HAP-1 (cell line): ENCODE data around the gene CTSS.
"Not testable (repeated sequence)": the region's sequence is repeated elsewhere in the genome, so short reads cannot be mapped to it uniquely, and the experiment has no call there.

Experiments used
- DNase-seq, 2 experiments: peaks; one replicate each; pipeline ENCODE4 v3.0.0-alpha.2; 2016 to 2020; ENCODE audit warnings: low spot score in 2 of 2
- H3K27me3 ChIP-seq: fragments of 250-450 bp; sonication (Bioruptor Pico); 2 replicates; pipeline ENCODE4 v1.5.1; 2020; ENCODE audit warnings: low read depth, mild to moderate bottlenecking, moderate library complexity
- H3K36me3 ChIP-seq: fragments of 250-450 bp; sonication (Bioruptor Pico); replicated peaks from 2 replicates; pipeline ENCODE4 v1.5.1; 2020; ENCODE audit warnings: mild to moderate bottlenecking
- H3K4me1 ChIP-seq: fragments of 250-450 bp; sonication (Bioruptor Pico); 2 replicates; pipeline ENCODE4 v1.5.1; 2020; ENCODE audit warnings: mild to moderate bottlenecking
- H3K4me3 ChIP-seq: fragments of 250-450 bp; sonication (Bioruptor Pico); 2 replicates; pipeline ENCODE4 v1.5.1; 2020; ENCODE audit warnings: mild to moderate bottlenecking, moderate library complexity
- H3K9me3 ChIP-seq: fragments of 250-450 bp; sonication (Bioruptor Pico); 2 replicates; pipeline ENCODE4 v1.5.1; 2020; ENCODE audit warnings: mild to moderate bottlenecking, moderate library complexity
- in situ Hi-C: fragments of 300-500 bp; cut with MboI; formaldehyde crosslinking; loops from 3 replicates; pipeline ENCODE4 v1.14.3; 2020; ENCODE audit warnings: low sequenced_read_pairs, inconsistent platforms, mixed read lengths

CTSS gene

DNA sequence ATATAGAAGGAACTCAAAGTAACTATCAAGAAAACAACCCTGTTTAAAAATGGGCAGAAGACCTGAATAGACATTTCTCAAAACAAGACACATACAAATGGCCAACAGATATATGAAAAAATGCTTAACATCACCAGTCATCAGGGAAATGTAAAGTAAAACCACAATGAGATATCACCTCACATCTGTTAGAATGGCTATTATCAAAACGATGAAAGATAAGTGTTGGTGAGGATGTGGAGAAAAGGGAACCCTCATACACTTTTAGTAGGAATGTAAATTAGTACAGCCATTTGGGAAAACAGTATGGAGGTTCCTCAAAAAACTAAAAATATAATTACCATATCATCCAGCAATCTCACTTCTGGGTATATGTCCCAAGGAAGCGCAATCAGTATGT is 3.0 kb downstream of the CTSS start:
- H3K9me3 ChIP-seq: no peaks in the 10 kb centered on the region
- no peak overlapping the region for H3K4me3 ChIP-seq
- in situ Hi-C loops: no loop called here
- no peaks in the 10 kb centered on the region for H3K27me3 ChIP-seq
- DNase-seq: no peak
- H3K4me1 ChIP-seq: peaks cover 2% of the 10 kb centered on the region; the same call in 1 of the 2 replicates
- no peaks in the 10 kb centered on the region for H3K36me3 ChIP-seq

DNA sequence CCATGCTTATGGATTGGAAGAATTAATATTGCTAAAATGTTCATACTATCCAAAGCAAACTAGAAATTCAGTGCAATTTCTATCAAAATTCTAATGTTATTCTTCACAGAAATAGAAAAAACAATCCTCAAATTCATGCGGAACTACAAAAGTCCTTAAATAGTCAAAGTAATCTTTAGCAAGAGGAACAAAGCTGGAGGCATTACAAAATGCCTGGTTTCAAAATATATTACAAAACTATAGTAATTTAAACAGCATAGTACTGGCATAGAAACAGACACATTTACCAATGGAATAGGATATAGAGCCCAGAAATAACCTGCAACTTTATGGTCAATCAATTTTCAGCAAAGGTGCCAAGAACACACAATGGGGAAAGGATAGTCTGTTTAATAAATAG is 3.8 kb downstream of the CTSS start:
- no peaks in the 10 kb centered on the region for H3K27me3 ChIP-seq
- H3K4me3 ChIP-seq: no peak overlapping the region
- peaks cover 2% of the 10 kb centered on the region; the same call in 1 of the 2 replicates for H3K4me1 ChIP-seq
- no peak for DNase-seq
- H3K36me3 ChIP-seq: no peaks in the 10 kb centered on the region
- in situ Hi-C loops: no loop called here
- H3K9me3 ChIP-seq: no peaks in the 10 kb centered on the region

DNA sequence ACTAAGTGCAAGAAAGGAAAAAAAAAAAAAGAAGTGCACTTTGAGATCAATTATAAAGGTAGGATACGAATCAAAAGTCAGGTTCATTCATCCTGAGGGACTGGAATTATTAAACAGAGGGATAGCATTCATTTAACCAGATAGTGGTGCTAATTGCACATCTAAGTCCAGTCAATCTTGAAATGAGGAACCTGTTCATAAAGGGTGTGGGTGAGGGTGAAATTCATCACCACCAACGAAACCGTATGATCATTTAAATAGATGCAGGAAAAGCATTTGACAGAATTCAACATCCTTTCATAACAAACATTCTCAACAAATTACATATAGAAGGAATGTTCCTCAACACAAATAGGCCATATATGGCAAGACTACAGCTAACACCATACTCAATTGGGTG is 5.6 kb downstream of the CTSS start:
- Histone ChIP-seq H3K4me3 (no peak overlapping the region), H3K4me1 (no peaks in the 10 kb centered on the region), H3K36me3 (no peaks in the 10 kb centered on the region), H3K27me3 (no peaks in the 10 kb centered on the region), H3K9me3 (no peaks in the 10 kb centered on the region)
- in situ Hi-C loops: no loop called here
- DNase-seq: no peak

DNA sequence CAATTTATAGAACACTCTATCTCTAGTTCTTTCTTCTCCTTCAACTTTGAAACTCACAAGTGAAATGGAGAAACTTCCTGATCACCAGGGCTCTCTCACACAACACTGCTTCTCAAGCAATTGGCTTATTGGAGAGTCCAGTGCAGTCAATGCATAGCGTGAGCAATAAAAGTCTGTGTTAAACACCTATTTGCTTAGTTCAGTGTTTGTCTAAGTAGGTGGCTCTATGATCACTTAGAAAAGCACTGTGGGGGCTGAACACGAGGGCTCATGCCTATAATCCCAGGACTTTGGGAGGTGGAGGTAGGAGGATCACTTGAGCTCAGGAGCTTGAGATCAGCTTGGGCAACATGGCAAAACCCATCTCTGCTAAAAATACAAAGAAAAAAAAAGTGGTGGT is 12.2 kb downstream of the CTSS start:
- no peaks in the 10 kb centered on the region for H3K36me3 ChIP-seq
- H3K4me3 ChIP-seq: no peak overlapping the region
- no peaks in the 10 kb centered on the region for H3K9me3 ChIP-seq
- in situ Hi-C loops: no loop called here
- peaks cover 13% of the 10 kb centered on the region for H3K4me1 ChIP-seq
- H3K27me3 ChIP-seq: no peaks in the 10 kb centered on the region
- DNase-seq: no peak

DNA sequence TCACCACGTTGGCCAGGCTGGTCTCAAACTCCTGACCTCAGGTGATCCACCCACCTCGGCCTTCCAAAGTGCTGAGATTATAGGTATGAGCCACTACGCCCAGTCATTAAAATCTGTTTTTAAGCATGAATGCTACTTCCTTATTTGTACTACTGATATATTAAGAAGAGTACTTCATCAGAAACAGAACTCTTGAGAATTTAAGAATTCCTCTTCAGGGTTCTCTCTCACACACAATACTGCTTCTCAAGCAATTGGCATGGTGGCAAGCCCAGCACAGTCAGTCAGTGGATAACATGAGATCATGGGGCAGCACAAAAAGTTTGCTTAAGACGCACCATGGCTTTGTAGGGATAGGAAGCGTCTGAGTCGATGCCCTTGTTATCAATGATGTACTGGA is 14.1 kb downstream of the CTSS start:
- in situ Hi-C loops: no loop called here
- H3K4me3 ChIP-seq: no peak overlapping the region
- H3K9me3 ChIP-seq: no peaks in the 10 kb centered on the region
- H3K4me1 ChIP-seq: peaks cover 13% of the 10 kb centered on the region
- no peaks in the 10 kb centered on the region for H3K36me3 ChIP-seq
- DNase-seq: no peak
- no peaks in the 10 kb centered on the region for H3K27me3 ChIP-seq

DNA sequence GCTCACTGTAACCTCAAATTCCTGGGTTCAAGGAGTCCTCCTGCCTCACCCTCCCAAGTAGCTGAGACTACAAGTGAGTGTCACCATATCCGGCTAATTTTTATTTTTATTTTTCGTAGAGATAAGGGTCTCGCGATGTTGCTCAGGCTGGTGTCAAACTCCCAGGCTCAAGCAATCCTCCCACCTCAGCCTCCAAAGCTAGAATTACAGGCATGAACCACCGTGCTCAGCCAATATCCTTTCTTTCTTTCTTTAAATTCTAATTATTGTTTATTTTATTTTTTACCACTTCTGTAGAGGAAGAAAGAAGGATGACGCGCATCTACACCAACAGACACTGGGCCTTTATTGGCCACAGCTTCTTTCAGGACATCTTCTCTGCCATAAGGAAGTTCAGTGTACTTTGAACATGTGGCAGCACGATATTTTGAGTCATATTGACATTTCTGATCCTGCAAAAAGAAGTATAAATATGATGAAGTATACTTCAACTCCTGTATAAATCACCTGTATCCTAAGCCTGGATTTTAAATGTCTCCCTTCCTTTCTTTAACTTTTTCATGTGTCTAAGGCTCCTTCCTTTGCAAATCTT is 15.8 kb downstream of the CTSS start:
- Histone ChIP-seq H3K36me3 (no peaks in the 10 kb centered on the region), H3K27me3 (no peaks in the 10 kb centered on the region), H3K4me3 (no peak overlapping the region), H3K9me3 (no peaks in the 10 kb centered on the region), H3K4me1 (peaks cover 13% of the 10 kb centered on the region)
- in situ Hi-C loops: no loop called here
- DNase-seq: no peak

DNA sequence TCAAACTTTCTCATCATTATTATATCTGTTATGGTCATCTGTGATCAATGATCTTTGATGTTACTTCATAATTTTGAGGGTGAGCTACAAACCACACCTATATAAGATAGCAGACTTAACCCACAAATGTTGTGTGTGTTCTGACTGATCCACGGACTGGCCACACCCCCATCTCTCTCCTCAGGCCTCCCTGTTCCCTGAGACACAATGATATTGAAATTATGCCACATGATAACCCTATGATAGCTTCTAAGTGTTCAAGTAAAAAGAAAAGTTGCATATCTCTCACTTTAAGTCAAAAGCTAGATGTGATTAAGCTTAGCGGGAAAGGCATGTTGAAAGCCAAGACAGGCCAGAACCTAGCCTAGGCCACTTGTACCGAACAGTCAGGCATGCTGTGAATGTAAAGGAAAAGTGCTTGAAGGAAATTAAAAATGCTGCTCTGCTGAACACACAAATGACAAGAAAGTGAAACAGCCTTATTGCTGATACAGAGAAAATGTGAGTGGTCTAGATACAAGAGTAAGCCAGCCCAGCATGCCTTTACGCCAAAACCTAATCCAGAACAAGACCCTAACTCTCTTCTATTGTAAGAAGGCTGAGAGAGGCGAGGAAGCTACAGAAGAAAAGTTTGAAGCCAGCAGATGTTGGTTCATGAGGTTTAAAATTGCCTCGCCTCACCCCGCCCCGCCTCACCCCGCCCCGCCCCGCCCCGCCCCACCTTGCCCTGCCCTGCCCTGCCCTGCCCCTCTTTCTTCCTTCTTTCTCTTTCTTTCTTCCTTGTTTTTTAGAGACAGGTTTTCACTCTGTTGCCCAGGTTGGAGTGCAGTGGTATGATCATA is 16.5 kb downstream of the CTSS start:
- in situ Hi-C loops: no loop called here
- no peak for DNase-seq

DNA sequence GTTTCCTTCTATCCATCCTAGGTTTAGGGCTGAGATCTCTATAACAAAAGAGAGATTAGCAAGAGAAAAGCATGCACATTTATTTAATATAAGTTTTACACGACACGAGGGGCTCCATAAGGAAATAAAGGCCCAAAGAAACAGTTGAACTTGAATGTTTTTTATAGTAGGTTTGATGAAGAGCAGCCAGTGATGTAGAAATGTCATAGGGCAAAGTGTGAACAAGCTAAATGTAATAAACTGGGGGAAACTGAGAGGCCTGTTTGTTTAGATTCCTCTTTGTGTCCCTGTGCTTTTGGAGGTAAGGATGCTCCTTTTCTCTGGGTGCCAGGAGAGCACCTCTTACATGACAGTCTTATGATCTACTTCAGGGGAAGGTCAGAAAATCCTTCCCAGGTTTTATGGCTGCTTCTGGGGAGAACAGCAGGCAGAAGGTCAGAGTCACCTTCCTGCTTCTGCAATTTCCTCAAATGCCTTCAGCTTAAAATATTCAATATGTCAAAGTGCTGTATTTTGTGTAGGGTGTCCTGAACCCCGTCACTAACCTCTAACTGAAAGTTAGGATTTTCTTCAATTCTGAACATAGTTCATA is 35.4 kb downstream of the CTSS start:
- no peak for DNase-seq
- Histone ChIP-seq H3K36me3 (no peaks in the 10 kb centered on the region), H3K4me1 (peaks cover 3% of the 10 kb centered on the region; the same call in 1 of the 2 replicates), H3K9me3 (no peaks in the 10 kb centered on the region), H3K4me3 (no peak overlapping the region), H3K27me3 (no peaks in the 10 kb centered on the region)
- in situ Hi-C loops: no loop called here

More for the DNA sequence above, 16.5 kb downstream of the CTSS start:
- peaks cover 13% of the 10 kb centered on the region for H3K4me1 ChIP-seq
- no peaks in the 10 kb centered on the region for H3K9me3 ChIP-seq
- no peak overlapping the region for H3K4me3 ChIP-seq
- no peaks in the 10 kb centered on the region for H3K27me3 ChIP-seq
- no peaks in the 10 kb centered on the region for H3K36me3 ChIP-seq

DNA sequence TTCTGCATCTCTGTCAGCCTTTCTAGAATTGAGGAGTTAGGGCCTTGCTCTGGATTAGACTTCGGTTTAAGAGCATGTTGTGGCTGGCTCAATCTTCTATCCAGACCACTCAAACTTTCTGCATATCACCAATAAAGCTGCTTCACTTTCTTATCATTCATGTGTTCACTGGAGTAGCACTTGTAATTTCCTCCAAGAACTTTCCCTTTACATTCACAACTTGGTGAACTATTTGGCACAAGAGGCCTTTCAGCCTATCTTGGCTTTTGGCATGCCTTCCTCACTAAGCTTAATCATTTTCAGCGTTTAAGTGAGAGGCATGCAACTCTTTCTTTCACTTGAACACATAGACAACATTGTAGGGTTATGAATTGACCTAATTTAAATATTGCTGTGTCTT is 41.2 kb downstream of the CTSS start:
- Histone ChIP-seq H3K4me3 (no peak overlapping the region), H3K9me3 (no peaks in the 10 kb centered on the region), H3K36me3 (no peaks in the 10 kb centered on the region), H3K27me3 (no peaks in the 10 kb centered on the region), H3K4me1 (no peaks in the 10 kb centered on the region)
- no peak for DNase-seq
- in situ Hi-C loops: no loop called here

DNA sequence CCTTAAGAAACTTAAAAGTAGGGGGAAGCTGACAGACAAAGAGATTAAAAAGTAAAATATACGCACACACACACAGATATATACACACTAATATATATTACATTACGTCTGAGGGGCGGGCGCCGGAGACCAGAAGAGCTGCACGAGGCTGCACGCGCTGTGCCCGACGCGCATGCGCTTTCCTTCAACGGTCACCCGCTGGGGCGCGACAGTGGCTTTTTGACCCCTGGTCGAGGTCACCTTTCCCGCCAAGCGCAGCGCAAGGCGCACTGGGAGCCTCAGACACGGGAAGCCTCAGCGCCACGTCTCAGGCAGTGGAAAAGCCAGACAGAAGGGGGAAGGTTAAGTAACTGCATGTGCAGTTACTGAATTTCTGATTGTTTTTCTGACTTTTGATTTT is 44.9 kb downstream of the CTSS start, which contains the start of gene HORMAD1:
Gene HORMAD1 (minus strand): TSS at position 193 of the 400 bp plus-strand sequence. CDS start 1,390 bp downstream, outside the sequence.
- in situ Hi-C loops: no loop called here
- Histone ChIP-seq H3K4me1 (no peaks in the 10 kb centered on the region), H3K36me3 (no peaks in the 10 kb centered on the region), H3K27me3 (no peaks in the 10 kb centered on the region), H3K9me3 (no peaks in the 10 kb centered on the region), H3K4me3 (no peak within 1 kb of the TSS)
- no peak for DNase-seq

DNA sequence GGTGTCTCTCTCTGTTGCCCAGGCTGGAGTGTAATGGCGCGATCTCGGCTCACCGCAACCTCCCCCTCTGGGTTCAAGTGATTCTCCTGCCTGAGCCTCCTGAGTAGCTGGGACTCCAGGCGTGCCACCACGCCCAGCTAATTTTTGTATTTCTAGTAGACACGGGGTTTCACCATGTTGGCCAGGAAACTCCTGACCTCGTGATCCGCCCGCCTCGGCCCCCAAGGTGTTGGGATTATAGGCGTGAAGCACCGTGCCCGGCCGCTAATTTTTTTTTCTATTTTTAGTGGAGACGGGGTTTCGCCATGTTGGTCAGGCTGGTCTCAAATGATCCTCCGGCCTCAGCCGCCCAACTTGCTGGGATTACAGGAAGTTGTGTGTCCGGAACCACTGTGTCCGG is 45.5 kb downstream of the CTSS start:
- H3K27me3 ChIP-seq: no peaks in the 10 kb centered on the region
- DNase-seq: no peak
- no peaks in the 10 kb centered on the region for H3K9me3 ChIP-seq
- no peak overlapping the region for H3K4me3 ChIP-seq
- H3K4me1 ChIP-seq: no peaks in the 10 kb centered on the region
- H3K36me3 ChIP-seq: no peaks in the 10 kb centered on the region
- in situ Hi-C loops: no loop called here

DNA sequence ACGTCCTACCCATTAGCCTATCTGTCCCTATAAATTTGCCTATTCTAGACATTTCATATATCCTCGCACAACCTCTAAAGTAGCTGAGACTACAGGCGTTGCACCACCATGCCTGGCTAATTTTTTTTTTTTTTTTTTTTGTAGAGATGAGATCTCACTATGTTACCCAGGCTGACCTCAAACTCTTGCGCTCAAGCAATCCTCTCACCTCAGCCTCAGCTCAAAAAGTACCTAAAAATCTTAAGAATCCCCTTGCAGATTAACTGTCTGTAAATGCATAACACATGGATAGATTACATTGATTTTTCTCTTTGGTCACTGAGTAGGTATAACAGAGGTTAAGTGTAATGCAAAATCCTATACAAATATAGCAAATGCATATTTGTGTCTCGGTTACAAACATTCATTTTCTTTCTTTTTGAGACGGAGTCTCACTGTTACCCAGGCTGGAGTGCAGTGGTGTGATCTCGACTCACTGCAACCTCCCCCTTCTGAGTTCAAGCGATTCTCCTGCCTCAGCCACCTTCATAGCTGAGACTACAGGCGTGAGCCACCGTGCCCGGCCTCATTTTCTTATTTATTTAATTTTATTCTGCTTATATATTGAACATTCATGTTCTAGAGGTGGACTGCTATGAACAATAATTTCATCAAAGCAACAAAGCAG is 47.2 kb downstream of the CTSS start:
- Histone ChIP-seq H3K4me1 (no peaks in the 10 kb centered on the region), H3K36me3 (no peaks in the 10 kb centered on the region), H3K4me3 (no peak overlapping the region), H3K27me3 (no peaks in the 10 kb centered on the region), H3K9me3 (no peaks in the 10 kb centered on the region)
- in situ Hi-C loops: no loop called here
- no peak for DNase-seq

DNA sequence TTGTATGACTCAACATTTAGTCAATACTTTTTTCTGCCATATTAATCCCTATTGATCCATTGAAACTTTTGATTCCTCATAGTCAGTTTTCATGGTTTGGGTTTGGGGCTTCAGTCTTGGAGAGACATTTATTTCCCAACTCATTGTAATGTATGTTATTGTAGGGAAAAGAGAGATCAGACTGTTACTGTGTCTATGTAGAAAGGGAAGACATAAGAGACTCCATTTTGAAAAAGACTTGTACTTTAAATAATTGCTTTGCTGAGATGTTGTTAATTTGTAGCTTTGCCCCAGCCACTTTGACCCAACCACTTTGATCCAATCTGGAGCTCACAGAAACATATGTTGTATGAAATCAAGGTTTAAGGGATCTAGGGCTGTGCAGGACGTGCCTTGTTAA is 56.5 kb downstream of the CTSS start:
- H3K4me3 ChIP-seq, H3K9me3 ChIP-seq, DNase-seq, H3K36me3 ChIP-seq, H3K4me1 ChIP-seq, H3K27me3 ChIP-seq, in situ Hi-C loops: not testable (repeated sequence)

DNA sequence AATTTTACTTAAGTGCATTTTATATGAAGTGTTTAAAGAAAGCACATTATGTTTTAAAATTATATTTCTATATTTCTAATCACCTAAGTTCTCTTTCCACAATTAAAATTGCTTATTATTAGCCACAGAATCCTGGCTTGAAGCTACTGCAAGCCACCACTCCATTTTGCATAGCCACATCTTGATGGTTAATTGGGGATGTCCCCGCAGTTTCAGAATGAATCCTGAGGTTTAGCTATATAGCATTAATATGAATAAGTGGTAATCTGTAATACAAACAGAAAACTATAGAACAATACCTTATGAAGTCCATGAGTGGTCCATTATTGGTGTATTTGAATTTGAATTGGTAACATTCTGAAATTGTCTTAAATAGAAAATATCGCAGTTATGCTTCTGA is 57.0 kb downstream of the CTSS start:
- Histone ChIP-seq H3K9me3 (no peaks in the 10 kb centered on the region), H3K27me3 (no peaks in the 10 kb centered on the region), H3K36me3 (no peaks in the 10 kb centered on the region), H3K4me1 (no peaks in the 10 kb centered on the region; the same call in 1 of the 2 replicates), H3K4me3 (no peak overlapping the region)
- in situ Hi-C loops: no loop called here
- no peak for DNase-seq
